NCI-H1105 (cell line): ENCODE measurements around the gene ATAT1.

ENCODE experiments used
- DNase-seq: peaks from one replicate; lab custom pipeline; 2025; lab: John Stamatoyannopoulos, UW

Gene ATAT1

GRCh38 chr6:30613251-30614043, 13.2 kb upstream of the ATAT1 start:
- no peak for DNase-seq

GRCh38 chr6:30614044-30614842, 12.4 kb upstream of the ATAT1 start:
- DNase-seq, result no peak

DNA sequence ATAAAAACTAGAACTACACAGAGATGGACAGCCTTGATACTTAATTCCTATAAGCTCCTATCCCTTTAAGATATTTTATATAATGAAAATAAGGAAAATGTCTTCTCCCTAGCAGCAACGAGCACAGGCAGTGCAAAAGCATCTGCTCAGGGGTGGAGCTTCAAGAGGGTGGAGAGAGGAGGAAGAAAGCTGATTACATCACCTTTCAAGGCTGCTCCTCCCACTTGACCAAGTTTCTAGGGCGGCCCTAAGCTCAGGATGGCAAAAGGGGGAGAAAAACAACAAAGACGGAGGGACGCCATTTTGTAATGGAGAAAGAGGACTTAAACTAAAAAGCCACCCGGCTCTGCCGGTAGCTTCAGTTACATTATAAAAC, 11.8 kb upstream of the ATAT1 start:
- DNase-seq, result peak; percentile 98

GRCh38 chr6:30615219-30615957, 11.3 kb upstream of the ATAT1 start:
- DNase-seq, result peak; percentile 83

- DNase-seq, result peak; percentile 38
These were observed 10.5 kb upstream of the ATAT1 start for GRCh38 chr6:30615958-30616810.

DNA sequence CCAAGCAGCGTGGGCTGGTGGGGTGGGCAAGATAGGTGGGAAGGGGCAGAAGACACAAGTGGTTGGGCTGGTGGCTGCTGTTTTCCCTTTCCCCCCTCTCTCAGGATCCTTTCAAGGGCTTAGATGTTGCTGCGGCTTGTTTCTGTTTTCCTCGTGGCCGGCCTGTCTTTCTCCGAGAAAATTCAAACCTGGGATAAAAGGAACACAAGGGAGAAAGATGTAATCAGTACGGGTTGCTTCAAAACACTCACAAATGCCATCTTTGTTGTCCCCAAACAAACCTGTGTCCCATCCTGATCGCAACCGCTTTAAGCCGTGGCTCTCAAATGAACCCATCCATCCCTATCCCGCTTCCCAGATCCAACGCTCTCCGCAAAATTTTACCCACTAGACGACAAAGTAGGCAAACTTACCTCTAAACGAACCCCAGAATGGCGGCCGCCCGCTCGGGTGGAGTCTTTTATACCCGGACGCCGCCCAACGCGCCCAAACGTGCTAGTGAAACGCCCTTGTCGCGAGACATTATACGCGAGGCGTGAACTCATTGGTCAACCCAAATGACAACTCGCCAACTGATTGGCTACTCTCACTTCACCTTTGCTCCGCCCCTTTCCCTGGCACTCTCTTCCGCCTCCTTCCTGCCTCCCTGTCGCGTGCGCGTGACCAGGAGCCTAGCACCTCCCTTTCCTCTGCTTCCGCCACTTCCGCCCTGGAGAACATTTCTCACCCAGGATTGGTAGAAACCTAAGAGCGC, 9.7 kb upstream of the ATAT1 start, which contains the start of gene PPP1R10:
Gene PPP1R10, minus strand, starts transcription at position 433 of the 754 bp plus-strand sequence. CDS start 7,299 bp downstream, outside the sequence.
- peak; percentile 100 for DNase-seq

- peak; percentile 95 for DNase-seq
These were observed 9.0 kb upstream of the ATAT1 start, which contains the start of gene MRPS18B for GRCh38 chr6:30617565-30618269. MRPS18B (plus strand) TSS chr6:30617840; CDS start chr6:30617866, 26 bp downstream.

DNA sequence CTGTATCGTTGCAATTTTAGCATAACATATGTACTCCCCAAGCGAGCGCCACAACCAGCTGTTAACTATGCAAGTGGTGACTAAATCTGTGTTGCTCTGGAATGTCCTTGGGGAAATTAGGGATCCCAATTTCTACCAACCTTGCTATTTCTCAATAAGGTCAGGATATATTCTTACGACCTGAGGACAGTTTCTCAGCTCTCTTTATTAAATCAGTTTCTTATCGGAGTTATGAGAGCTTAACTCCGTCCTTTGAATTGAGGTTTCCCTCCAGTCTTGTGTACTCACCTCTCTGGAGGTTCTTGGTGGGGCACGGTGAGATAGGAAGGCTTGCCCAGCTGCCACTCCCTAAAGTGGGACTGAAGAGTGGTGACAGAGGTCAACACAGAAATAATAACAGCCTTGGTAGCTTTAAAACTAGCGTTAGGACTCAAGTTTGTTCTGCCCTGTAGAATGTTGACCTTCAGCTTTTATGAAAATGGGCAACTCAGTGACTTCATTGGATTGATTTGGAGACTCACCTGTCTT, 8.3 kb upstream of the ATAT1 start:
- no peak for DNase-seq

DNA sequence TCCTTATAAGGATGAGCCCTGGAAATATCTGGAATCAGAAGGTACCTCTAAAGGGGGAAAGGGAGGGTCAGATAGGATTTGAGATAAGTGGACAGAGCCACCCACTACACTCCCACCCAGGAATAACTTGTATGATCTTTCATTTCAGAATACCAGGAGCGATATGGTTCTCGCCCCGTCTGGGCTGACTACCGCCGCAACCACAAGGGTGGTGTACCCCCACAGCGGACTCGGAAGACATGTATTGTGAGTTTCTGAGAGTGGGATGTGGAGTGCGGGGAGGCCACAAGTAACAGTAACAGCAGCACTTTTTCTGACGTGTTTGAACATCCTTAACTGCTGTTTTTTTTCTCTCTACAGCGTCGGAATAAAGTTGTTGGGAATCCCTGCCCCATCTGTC, 7.1 kb upstream of the ATAT1 start:
- DNase-seq, result no peak

- DNase-seq, result no peak
These were observed 1.2 kb upstream of the ATAT1 start for GRCh38 chr6:30625511-30625910.

GRCh38 chr6:30635834-30636233, 9.2 kb downstream of the ATAT1 start:
- no peak for DNase-seq

DNA sequence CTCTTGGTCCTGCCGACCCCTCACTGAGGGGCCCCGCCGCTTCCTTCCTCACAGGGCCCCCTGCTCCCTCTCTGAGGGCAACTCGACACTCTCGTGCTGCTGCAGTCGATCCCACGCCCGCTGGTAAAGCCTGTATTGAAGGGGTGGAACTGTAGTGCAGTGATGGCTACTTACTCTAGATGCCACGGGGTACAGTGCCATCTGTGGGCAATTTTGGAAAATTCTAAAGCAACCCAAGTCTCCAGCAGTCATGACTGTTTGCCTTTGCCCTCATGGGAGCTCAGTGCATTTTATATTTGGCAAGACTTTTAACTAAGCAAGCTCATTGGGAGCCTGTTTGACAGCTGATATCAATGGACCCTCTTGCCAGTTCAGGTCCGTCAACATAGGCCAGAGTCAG, 13.8 kb downstream of the ATAT1 start:
- no peak for DNase-seq

DNA sequence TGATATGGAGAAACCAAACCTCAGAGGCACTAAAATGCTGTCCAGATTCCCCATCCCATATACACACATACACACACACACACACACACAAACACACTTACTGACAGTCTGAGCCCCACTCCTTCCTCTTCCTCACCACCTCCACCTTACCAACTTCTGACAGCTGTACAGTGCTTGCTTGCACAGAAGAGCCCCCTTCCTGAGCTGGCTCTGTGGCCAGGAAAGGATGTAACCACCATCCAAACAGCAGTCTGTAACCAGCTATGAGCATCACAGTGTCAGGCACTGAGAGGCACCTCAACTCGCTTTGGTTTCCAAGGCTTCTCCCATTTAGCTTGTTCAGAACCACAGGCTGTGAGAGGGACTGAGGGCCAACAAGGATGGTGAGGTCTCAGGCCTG, 14.4 kb downstream of the ATAT1 start:
- DNase-seq, result no peak

DNA sequence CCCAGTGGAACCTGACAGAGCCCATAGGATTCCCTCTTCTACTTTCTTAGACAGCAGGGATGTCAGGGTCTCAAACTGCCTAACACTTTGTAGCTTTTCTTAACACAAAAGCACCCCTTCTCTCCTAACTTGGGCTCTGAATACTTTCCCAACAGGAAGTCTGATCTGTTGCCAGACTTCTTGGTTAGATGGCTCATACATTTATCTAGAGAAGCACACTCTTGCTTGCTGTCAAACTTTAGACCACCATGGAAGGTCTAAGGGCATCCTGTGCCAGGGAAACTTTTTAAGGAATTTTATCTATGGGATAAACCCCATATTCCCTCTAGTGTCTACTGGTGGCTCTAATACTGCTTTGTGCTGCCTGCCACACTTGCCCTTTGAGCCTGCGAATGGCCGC, 17.0 kb downstream of the ATAT1 start:
- no peak for DNase-seq

- DNase-seq, result no peak
These were observed 18.1 kb downstream of the ATAT1 start for GRCh38 chr6:30644769-30645168.

DNA sequence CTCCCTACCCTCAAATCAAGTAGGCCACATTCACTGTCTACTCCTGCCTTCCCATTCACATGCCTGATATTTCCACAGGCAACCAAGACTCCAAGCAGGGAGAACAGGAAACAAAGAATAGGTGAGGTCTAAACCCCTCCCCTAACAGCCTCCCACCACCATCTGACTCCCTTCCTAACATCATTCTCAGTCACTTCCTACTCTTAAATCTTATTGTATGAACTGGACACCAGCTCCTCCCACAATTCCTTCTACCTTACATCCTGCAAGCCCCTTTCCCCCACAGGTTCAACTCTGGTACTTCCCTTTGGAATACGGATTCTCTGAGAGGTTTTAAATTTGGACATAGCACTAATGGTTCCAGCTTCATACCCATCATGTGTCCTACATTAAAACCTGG, 19.3 kb downstream of the ATAT1 start:
- DNase-seq, result no peak

DNA sequence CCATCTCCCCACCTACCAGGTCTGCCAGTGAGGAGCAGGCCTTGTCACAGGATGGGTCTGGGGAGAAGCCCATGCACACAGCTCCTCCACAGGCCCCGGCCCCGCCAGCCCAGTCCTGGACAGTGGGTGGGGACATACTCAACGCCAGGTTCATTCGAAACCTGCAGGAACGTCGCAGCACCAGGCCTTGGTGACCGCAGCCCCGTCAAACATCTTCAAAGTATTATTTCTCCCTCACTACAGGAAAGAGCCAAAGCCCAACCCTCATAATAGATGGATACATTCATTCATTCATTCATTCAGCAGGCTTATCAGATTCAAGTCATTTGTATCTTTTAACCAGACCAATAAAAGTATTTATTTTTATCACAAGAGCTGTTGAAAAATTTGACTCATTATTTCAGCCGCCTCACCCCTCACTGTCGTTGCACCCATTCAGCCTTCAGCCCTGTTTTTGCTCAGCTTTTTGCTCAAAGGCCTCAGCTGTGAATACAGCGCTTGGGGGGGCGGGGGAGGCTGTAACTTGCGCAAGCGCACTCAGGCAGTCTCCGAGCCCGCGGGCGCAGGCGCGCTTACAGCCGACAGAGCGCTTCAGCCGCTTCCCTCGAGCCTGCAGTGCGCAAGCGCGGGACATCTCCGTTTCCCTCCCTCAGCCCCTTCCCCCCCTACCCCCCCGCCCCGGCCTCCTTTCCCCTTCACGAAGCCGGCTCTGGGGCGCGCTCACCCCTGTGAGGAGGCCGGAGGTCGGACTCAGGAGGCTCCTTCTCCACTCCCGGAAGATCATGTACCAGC, 20.0 kb downstream of the ATAT1 start, which contains the start of gene C6orf136:
Gene C6orf136, plus strand, starts transcription at position 684 of the 792 bp plus-strand sequence. Its CDS starts 99 bp downstream, at position 783.
- peak; percentile 92 for DNase-seq

- DNase-seq, result peak; percentile 89
These were observed 20.8 kb downstream of the ATAT1 start for GRCh38 chr6:30647242-30648116.
